DND-41 (cell line): Measurements from ENCODE around the gene NFIL3.
A peak's percentile ranks its signal among the peaks of the same experiment; 100 is the strongest.
"Not testable (repeated sequence)": the region's sequence is repeated elsewhere in the genome, so short reads cannot be mapped to it uniquely, and the experiment has no call there.

Experiments used
- ATAC-seq: fragments of 200-7000 bp; cut with Tn5 transposase; 3 replicates; pipeline ENCODE4 v1.9.1; 2021; ENCODE audit warnings: low read depth; ENCODE audit not compliant: insufficient read depth
- DNase-seq: peaks from one replicate; pipeline ENCODE4 v3.0.0-alpha.2; 2020
- H2AFZ ChIP-seq: 2 replicates; pipeline ENCODE4 v1.6.0; 2012; ENCODE audit warnings: low read depth, low read length
- H3K27ac ChIP-seq: 2 replicates; pipeline ENCODE4 v1.5.1; 2012; ENCODE audit warnings: low read length, inconsistent platforms
- H3K27me3 ChIP-seq: fragments of 200-600 bp; sonication (generic); 2 replicates; pipeline ENCODE4 v1.6.0; 2012; ENCODE audit warnings: low read length, mild to moderate bottlenecking, inconsistent platforms; ENCODE audit not compliant: insufficient read depth, poor library complexity
- H3K36me3 ChIP-seq: 2 replicates; pipeline ENCODE4 v1.5.1; 2012; ENCODE audit warnings: low read length, inconsistent platforms; ENCODE audit not compliant: insufficient read depth
- H3K4me1 ChIP-seq: 2 replicates; pipeline ENCODE4 v1.5.1; 2012; ENCODE audit warnings: mild to moderate bottlenecking, low read length; ENCODE audit not compliant: insufficient read depth
- H3K4me2 ChIP-seq: 2 replicates; pipeline ENCODE4 v1.6.0; 2012; ENCODE audit warnings: mild to moderate bottlenecking, moderate library complexity, low read length, inconsistent platforms; ENCODE audit not compliant: insufficient read depth
- H3K4me3 ChIP-seq, 2 experiments: fragments of 200-600 bp in 1 of 2; shearing (Covaris generic) in 1 of 2; 2 replicates each; pipeline ENCODE4 v1.5.1; 2012 to 2016; ENCODE audit warnings: inconsistent platforms in 2 of 2, low read length in 2 of 2, mild to moderate bottlenecking in 2 of 2, low read depth in 1 of 2, moderate library complexity in 1 of 2
- H3K79me2 ChIP-seq: 2 replicates; pipeline ENCODE4 v1.6.0; 2012; ENCODE audit warnings: low read length, inconsistent platforms; ENCODE audit not compliant: insufficient read depth
- H3K9ac ChIP-seq: 2 replicates; pipeline ENCODE4 v1.6.0; 2012; ENCODE audit warnings: low read depth, mild to moderate bottlenecking, inconsistent platforms, low read length, moderate library complexity
- H3K9me3 ChIP-seq: 2 replicates; pipeline ENCODE4 v1.5.1; 2012; ENCODE audit warnings: low read length, moderate library complexity, mild to moderate bottlenecking, inconsistent platforms; ENCODE audit not compliant: insufficient read depth, severe bottlenecking
- H4K20me1 ChIP-seq: 2 replicates; pipeline ENCODE4 v1.6.0; 2012; ENCODE audit warnings: low read length; ENCODE audit not compliant: insufficient read depth
- CTCF ChIP-seq: IDR thresholded peaks from 2 replicates; pipeline ENCODE4 v1.5.1; 2012; ENCODE audit warnings: borderline replicate concordance, low read length, moderate library complexity, mild to moderate bottlenecking; ENCODE audit not compliant: poor library complexity, severe bottlenecking; ENCODE audit errors: extremely low read depth
- EZH2 ChIP-seq: IDR thresholded peaks from 3 replicates; pipeline ENCODE4 v1.6.1; 2012; ENCODE audit warnings: borderline replicate concordance, low read depth, mild to moderate bottlenecking, moderate library complexity, low read length, inconsistent platforms; ENCODE audit not compliant: severe bottlenecking

NFIL3 gene

GRCh38 chr9:91379426-91379825 lies 44.2 kb downstream of the NFIL3 start:
- DNase-seq (no peak), ATAC-seq (no peak)
- no peaks in the 10 kb centered on the region for H3K4me1 ChIP-seq
- H3K9me3 ChIP-seq = no peaks in the 10 kb centered on the region
- no peak overlapping the region for H3K27ac ChIP-seq
- H2AFZ ChIP-seq = no peak overlapping the region
- H3K36me3 ChIP-seq = no peaks in the 10 kb centered on the region
- TF ChIP-seq CTCF = no peak
- no peak for TF ChIP-seq EZH2
- no peaks in the 10 kb centered on the region for H3K79me2 ChIP-seq
- no peaks in the 10 kb centered on the region for H3K27me3 ChIP-seq
- no peaks in the 10 kb centered on the region for H4K20me1 ChIP-seq
- H3K4me2 ChIP-seq = no peak overlapping the region
- no peak overlapping the region for H3K9ac ChIP-seq
- H3K4me3 ChIP-seq = no peak overlapping the region

GRCh38 chr9:91378695-91379127 lies 44.9 kb downstream of the NFIL3 start:
- Histone ChIP-seq H2AFZ (no peak overlapping the region), H3K4me1 (no peaks in the 10 kb centered on the region), H3K27me3 (no peaks in the 10 kb centered on the region), H4K20me1 (no peaks in the 10 kb centered on the region), H3K27ac (no peak overlapping the region), H3K4me2 (no peak overlapping the region), H3K9me3 (no peaks in the 10 kb centered on the region), H3K4me3 (no peak overlapping the region), H3K9ac (no peak overlapping the region), H3K36me3 (no peaks in the 10 kb centered on the region), H3K79me2 (no peaks in the 10 kb centered on the region)
- TF ChIP-seq CTCF (no peak), EZH2 (no peak)
- no peak for ATAC-seq
- DNase-seq = no peak

- H3K4me1 ChIP-seq, H4K20me1 ChIP-seq, H3K27ac ChIP-seq, DNase-seq, H3K79me2 ChIP-seq, H3K36me3 ChIP-seq, H3K9ac ChIP-seq, H2AFZ ChIP-seq, H3K4me2 ChIP-seq, H3K27me3 ChIP-seq, H3K4me3 ChIP-seq, H3K9me3 ChIP-seq, ATAC-seq: not testable (repeated sequence)
These were observed 45.6 kb downstream of the NFIL3 start for GRCh38 chr9:91378054-91378453.

GRCh38 chr9:91376239-91376638 lies 47.4 kb downstream of the NFIL3 start:
- H4K20me1 ChIP-seq = no peaks in the 10 kb centered on the region
- H3K4me3 ChIP-seq = no peak overlapping the region
- no peaks in the 10 kb centered on the region for H3K36me3 ChIP-seq
- H3K79me2 ChIP-seq = no peaks in the 10 kb centered on the region
- ATAC-seq (peak; percentile 80), DNase-seq (peak; percentile 17)
- TF ChIP-seq CTCF = no peak
- TF ChIP-seq EZH2 = no peak
- no peaks in the 10 kb centered on the region for H3K4me1 ChIP-seq
- H3K9me3 ChIP-seq = no peaks in the 10 kb centered on the region
- no peak overlapping the region for H3K9ac ChIP-seq
- no peak overlapping the region for H3K4me2 ChIP-seq
- no peak overlapping the region for H2AFZ ChIP-seq
- H3K27ac ChIP-seq = no peak overlapping the region
- H3K27me3 ChIP-seq = no peaks in the 10 kb centered on the region
